Activated CD4-positive, alpha-beta T cell treated with anti-CD3 and anti-CD28 coated beads, Interleukin-2, amount 10 ng/mL, durations not matched to agents 7 days and 5 days (primary cell): ENCODE measurements around the gene VAV2. TPM values are rescaled to one million over a fixed set of nuclear protein-coding genes. Genes with fewer than 3 reads are reported as not detected.

Experiments used
- CTCF ChIA-PET: fragments of 350-600 bp; sonication (Branson Sonifier 250); formaldehyde crosslinking; loops from one replicate; lab custom pipeline; 2021; ENCODE audit warnings: antibody characterized with exemption; lab: Charles Lee
- POLR2A ChIA-PET: fragments of 350-600 bp; sonication (Branson Sonifier 250); formaldehyde crosslinking; loops from one replicate; lab custom pipeline; 2021; ENCODE audit warnings: antibody characterized with exemption; lab: Charles Lee
- DNase-seq: peaks from one replicate; pipeline ENCODE4 v3.0.0-alpha.2; 2020
- H3K27ac Mint-ChIP-seq: one replicate; pipeline ENCODE4 v1.8.0; 2021; ENCODE audit warnings: mild to moderate bottlenecking, moderate library complexity, mixed read lengths
- H3K27me3 Mint-ChIP-seq: one replicate; pipeline ENCODE4 v1.8.0; 2021; ENCODE audit warnings: mixed read lengths
- H3K36me3 Mint-ChIP-seq: one replicate; pipeline ENCODE4 v1.8.0; 2021; ENCODE audit warnings: low read depth, mixed read lengths
- H3K4me1 Mint-ChIP-seq: one replicate; pipeline ENCODE4 v1.8.0; 2021; ENCODE audit warnings: mixed read lengths
- H3K4me3 Mint-ChIP-seq: one replicate; pipeline ENCODE4 v1.8.0; 2021; ENCODE audit warnings: mild to moderate bottlenecking, moderate library complexity, mixed read lengths
- H3K9me3 Mint-ChIP-seq: one replicate; pipeline ENCODE4 v1.8.0; 2021; ENCODE audit warnings: mixed read lengths
- total RNA-seq, 2 experiments: library from RNA; stranded (reverse); gene quantifications; one replicate each; pipeline ENCODE4 v1.2.3, GENCODE V29; 2021

Gene VAV2
- total RNA-seq, 2 experiments from 2014 or later = 6.2 TPM

GRCh38 chr9:133973111-133973790, 18.9 kb downstream of the VAV2 start:
- POLR2A ChIA-PET = no interaction called here
- Mint-ChIP-seq H3K36me3 (no peaks in the 10 kb centered on the region), H3K4me1 (no peaks in the 10 kb centered on the region), H3K9me3 (no peaks in the 10 kb centered on the region), H3K27me3 (no peaks in the 10 kb centered on the region), H3K4me3 (no peak overlapping the region), H3K27ac (no peak overlapping the region)
- CTCF ChIA-PET = no interaction called here
- no peak for DNase-seq

GRCh38 chr9:133971981-133972941, 19.9 kb downstream of the VAV2 start:
- no peaks in the 10 kb centered on the region for H3K4me1 Mint-ChIP-seq
- no peak for DNase-seq
- no peak overlapping the region for H3K4me3 Mint-ChIP-seq
- ChIA-PET CTCF (no interaction called here), POLR2A (no interaction called here)
- H3K27ac Mint-ChIP-seq = no peak overlapping the region
- H3K27me3 Mint-ChIP-seq = no peaks in the 10 kb centered on the region
- H3K9me3 Mint-ChIP-seq = no peaks in the 10 kb centered on the region
- no peaks in the 10 kb centered on the region for H3K36me3 Mint-ChIP-seq

GRCh38 chr9:133971121-133971951, 20.8 kb downstream of the VAV2 start:
- H3K4me1 Mint-ChIP-seq = no peaks in the 10 kb centered on the region
- H3K27ac Mint-ChIP-seq = peak overlapping the region; percentile 31
- no peaks in the 10 kb centered on the region for H3K9me3 Mint-ChIP-seq
- ChIA-PET CTCF (no interaction called here), POLR2A (no interaction called here)
- no peak overlapping the region for H3K4me3 Mint-ChIP-seq
- no peaks in the 10 kb centered on the region for H3K36me3 Mint-ChIP-seq
- no peak for DNase-seq
- no peaks in the 10 kb centered on the region for H3K27me3 Mint-ChIP-seq

GRCh38 chr9:133970581-133971058, 21.5 kb downstream of the VAV2 start:
- Mint-ChIP-seq H3K9me3 (no peaks in the 10 kb centered on the region), H3K4me3 (no peak overlapping the region), H3K36me3 (no peaks in the 10 kb centered on the region), H3K27ac (peak overlapping the region; percentile 31), H3K27me3 (no peaks in the 10 kb centered on the region), H3K4me1 (no peaks in the 10 kb centered on the region)
- no peak for DNase-seq
- CTCF ChIA-PET = no interaction called here
- POLR2A ChIA-PET = no interaction called here

GRCh38 chr9:133969681-133970580, 22.2 kb downstream of the VAV2 start:
- Mint-ChIP-seq H3K27ac (no peak overlapping the region), H3K4me3 (no peak overlapping the region), H3K27me3 (no peaks in the 10 kb centered on the region), H3K36me3 (no peaks in the 10 kb centered on the region), H3K4me1 (no peaks in the 10 kb centered on the region), H3K9me3 (peaks cover under 1% of the 10 kb centered on the region)
- ChIA-PET CTCF (no interaction called here), POLR2A (no interaction called here)
- DNase-seq = no peak

GRCh38 chr9:133968966-133969617, 23.0 kb downstream of the VAV2 start:
- H3K27me3 Mint-ChIP-seq = no peaks in the 10 kb centered on the region
- ChIA-PET POLR2A (no interaction called here), CTCF (no interaction called here)
- H3K9me3 Mint-ChIP-seq = peaks cover 6% of the 10 kb centered on the region
- no peaks in the 10 kb centered on the region for H3K4me1 Mint-ChIP-seq
- no peak overlapping the region for H3K27ac Mint-ChIP-seq
- no peak overlapping the region for H3K4me3 Mint-ChIP-seq
- no peak for DNase-seq
- no peaks in the 10 kb centered on the region for H3K36me3 Mint-ChIP-seq

DNA sequence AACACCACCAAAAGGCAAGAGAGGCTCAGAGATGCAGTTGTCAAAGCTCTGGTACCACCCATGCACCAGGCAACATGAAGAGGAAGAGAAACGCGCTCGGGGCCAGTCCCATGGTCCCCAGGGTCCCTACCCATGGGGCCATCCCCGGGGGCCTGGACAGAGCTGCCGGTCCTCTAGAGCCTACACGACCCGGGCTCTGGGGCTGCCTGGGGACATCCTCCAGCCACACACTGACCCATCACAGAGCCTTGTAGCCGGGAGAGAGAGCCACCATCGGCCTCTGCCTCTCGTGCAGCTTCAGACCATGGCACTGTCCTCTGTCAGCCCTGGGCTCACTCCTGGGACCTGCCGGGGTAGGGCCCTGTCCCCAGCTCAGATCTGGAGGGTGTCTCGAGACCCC, 23.7 kb downstream of the VAV2 start:
- Mint-ChIP-seq H3K36me3 (no peaks in the 10 kb centered on the region), H3K27ac (no peak overlapping the region), H3K27me3 (no peaks in the 10 kb centered on the region), H3K9me3 (peaks cover 8% of the 10 kb centered on the region), H3K4me3 (no peak overlapping the region), H3K4me1 (no peaks in the 10 kb centered on the region)
- no peak for DNase-seq
- POLR2A ChIA-PET = interaction anchor here (0.6 kb wide), 1 partner anchor 199 kb away, joined by 6 read pairs; no protein-coding TSS in a partner anchor
- CTCF ChIA-PET = no interaction called here

DNA sequence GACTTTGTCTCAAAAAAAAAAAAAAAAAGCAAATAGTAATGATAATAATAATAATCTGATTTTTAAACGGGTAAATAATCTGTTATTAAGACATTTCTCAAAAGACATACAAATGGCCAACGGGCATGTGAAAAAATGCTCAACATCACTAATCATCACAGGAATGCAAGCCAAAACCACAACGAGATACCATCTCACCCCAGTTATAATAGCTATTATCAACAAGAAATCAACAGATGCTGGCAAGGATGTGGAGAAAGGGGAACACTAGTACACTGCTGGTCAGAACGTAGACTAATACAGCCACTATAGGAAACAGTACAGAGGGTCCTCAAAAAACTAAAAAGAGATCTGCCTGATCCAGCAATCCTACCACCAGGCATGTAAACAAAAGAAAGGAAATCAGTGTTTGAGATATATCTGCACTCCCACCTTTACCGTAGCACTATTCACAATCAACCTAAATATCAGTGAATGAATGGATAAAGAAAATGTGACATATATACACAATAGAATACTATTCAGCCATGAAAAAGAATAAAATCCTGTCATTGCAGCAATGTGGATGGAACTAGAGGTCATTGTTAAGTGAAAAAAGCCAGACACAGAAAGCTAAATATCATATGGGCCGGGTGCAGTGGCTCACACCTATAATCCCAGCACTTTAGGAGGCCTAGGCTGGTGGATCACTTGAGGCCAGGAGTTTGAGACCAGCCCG, 24.9 kb downstream of the VAV2 start:
- H3K27ac Mint-ChIP-seq = no peak overlapping the region
- H3K4me3 Mint-ChIP-seq = no peak overlapping the region
- CTCF ChIA-PET = no interaction called here
- peaks cover 8% of the 10 kb centered on the region for H3K9me3 Mint-ChIP-seq
- H3K27me3 Mint-ChIP-seq = no peaks in the 10 kb centered on the region
- no peaks in the 10 kb centered on the region for H3K36me3 Mint-ChIP-seq
- H3K4me1 Mint-ChIP-seq = no peaks in the 10 kb centered on the region
- POLR2A ChIA-PET = no interaction called here
- no peak for DNase-seq

- POLR2A ChIA-PET = no interaction called here
- CTCF ChIA-PET = no interaction called here
- Mint-ChIP-seq H3K36me3 (no peaks in the 10 kb centered on the region), H3K9me3 (peaks cover 8% of the 10 kb centered on the region), H3K27ac (no peak overlapping the region), H3K27me3 (no peaks in the 10 kb centered on the region), H3K4me3 (no peak overlapping the region), H3K4me1 (no peaks in the 10 kb centered on the region)
- DNase-seq = no peak
Measured at GRCh38 chr9:133964463-133964862, 27.7 kb downstream of the VAV2 start.

DNA sequence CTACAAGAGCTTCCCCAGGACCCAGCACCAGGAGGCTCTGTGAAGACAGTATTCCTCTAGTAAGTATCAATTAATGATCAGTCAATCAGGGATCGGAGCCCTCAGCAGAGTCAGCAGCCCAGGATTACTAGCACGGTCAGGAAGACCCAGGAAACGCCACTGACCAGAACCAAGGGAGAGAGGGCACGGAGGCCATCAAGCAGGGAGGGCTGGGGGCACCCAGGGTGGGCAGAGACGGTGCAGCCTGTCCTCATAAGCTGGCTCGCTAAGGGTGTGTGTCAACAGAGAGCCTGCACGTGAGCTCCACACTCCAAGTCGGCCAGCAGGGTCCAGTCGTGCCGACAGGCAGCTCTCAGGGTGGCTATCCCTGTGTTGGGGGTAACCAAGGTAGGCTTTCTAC, 29.0 kb downstream of the VAV2 start:
- H3K4me1 Mint-ChIP-seq = no peaks in the 10 kb centered on the region
- ChIA-PET POLR2A (no interaction called here), CTCF (no interaction called here)
- no peak overlapping the region for H3K27ac Mint-ChIP-seq
- no peak for DNase-seq
- no peak overlapping the region for H3K4me3 Mint-ChIP-seq
- H3K36me3 Mint-ChIP-seq = no peaks in the 10 kb centered on the region
- no peaks in the 10 kb centered on the region for H3K27me3 Mint-ChIP-seq
- peaks cover 8% of the 10 kb centered on the region for H3K9me3 Mint-ChIP-seq

DNA sequence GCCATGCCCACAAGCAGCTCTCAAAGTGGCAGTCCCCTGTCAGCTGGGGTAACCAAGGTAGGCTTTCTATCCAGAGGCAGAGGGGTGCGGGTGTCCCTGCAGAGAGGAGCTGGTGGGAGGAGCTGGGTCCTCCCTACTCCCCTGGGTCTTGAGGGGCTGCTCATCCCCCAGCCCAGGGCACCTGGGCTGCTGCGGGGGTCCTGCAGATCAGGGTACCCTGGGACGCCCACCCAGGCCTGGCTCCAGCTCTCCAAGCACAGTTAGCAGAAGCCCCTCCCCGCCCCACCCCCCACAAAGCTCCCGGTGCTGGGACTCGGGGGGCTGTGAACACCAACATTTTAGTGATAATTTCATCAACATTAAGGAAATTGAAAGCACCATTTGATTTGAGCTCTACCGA, 29.8 kb downstream of the VAV2 start:
- CTCF ChIA-PET = interaction anchor here (1.4 kb wide), 1 partner anchor 11 kb away, joined by 3 read pairs; no protein-coding TSS in a partner anchor
- POLR2A ChIA-PET = no interaction called here
- no peak for DNase-seq

More for the DNA sequence above, 29.8 kb downstream of the VAV2 start:
- Mint-ChIP-seq H3K27me3 (no peaks in the 10 kb centered on the region), H3K4me3 (no peak overlapping the region), H3K4me1 (no peaks in the 10 kb centered on the region), H3K9me3 (peaks cover 8% of the 10 kb centered on the region), H3K36me3 (no peaks in the 10 kb centered on the region), H3K27ac (no peak overlapping the region)
